HG02840 (cell line): ENCODE measurements around the gene C12orf57.

Experiments used
- ATAC-seq: cut with Tn5 transposase; IDR thresholded peaks from one replicate; pipeline ENCODE4 v1.9.1; 2021; ENCODE audit warnings: mild to moderate bottlenecking, moderate library complexity, moderate number of reproducible peaks; ENCODE audit not compliant: unreplicated experiment, low FRiP score

C12orf57 gene

GRCh38 chr12:6981152-6982052 is 37.6 kb downstream of the C12orf57 start:
- ATAC-seq = no peak

GRCh38 chr12:6982532-6982931 is 38.7 kb downstream of the C12orf57 start:
- no peak for ATAC-seq

- no peak for ATAC-seq
Observed at GRCh38 chr12:6987956-6988553, 44.2 kb downstream of the C12orf57 start.
